ENCODE results near the gene TTC4. TPM values are rescaled to one million over a fixed set of nuclear protein-coding genes. Genes with fewer than 3 reads are reported as not detected.

TTC4 gene
- total RNA-seq, 1 experiment from 2014 or later: 30.8 TPM

- no peak overlapping the region for H2BK120ac ChIP-seq (ENCODE audit: low read depth, low read length, poor library complexity, severe bottlenecking)
- no peak overlapping the region for H3K23ac ChIP-seq (ENCODE audit: insufficient read length, low read depth, low read length)
- no peak overlapping the region for H2BK15ac ChIP-seq (ENCODE audit: low read depth, low read length)
- H3K79me2 ChIP-seq (ENCODE audit: insufficient read depth, low read length): no peaks in the 10 kb centered on the region
- no peaks in the 10 kb centered on the region for H3K4me1 ChIP-seq (ENCODE audit: insufficient read depth, low read length)
- H2BK5ac ChIP-seq (ENCODE audit: insufficient read length, low read length): no peak overlapping the region
- H3K27ac Mint-ChIP-seq: no peak overlapping the region
- no peak overlapping the region for H3K56ac ChIP-seq (ENCODE audit: insufficient read length, low read depth, low read length)
- H4K20me1 ChIP-seq (ENCODE audit: control insufficient read depth, insufficient read depth, insufficient read length): no peaks in the 10 kb centered on the region
- no CpG with 5 or more reads among the region's 11 CpGs for WGBS (ENCODE audit: extremely low coverage, insufficient read length, low lambda C conversion rate)
- H3K27ac ChIP-seq (ENCODE audit: insufficient read length, low read depth, low read length): no peak overlapping the region
- H3T11ph ChIP-seq (ENCODE audit: low read length): no peak overlapping the region
- no peak overlapping the region for H2AK5ac ChIP-seq (ENCODE audit: insufficient read length, low read length)
- no peak for TF ChIP-seq CTCF (conservative IDR thresholded peaks at IDR 0.05)
- H3K9me3 ChIP-seq (ENCODE audit: control insufficient read depth, low read depth, low read length): no peaks in the 10 kb centered on the region
- H3K4me2 ChIP-seq (ENCODE audit: insufficient read depth, insufficient read length, low read length): no peak overlapping the region
- no peak for DNase-seq
- H4K5ac ChIP-seq (ENCODE audit: insufficient read length, low read depth, low read length): no peak overlapping the region
- no peak overlapping the region for H4K91ac ChIP-seq (ENCODE audit: insufficient read length, low read depth, low read length)
- no peaks in the 10 kb centered on the region for H3K79me1 ChIP-seq (ENCODE audit: insufficient read depth, low read depth, low read length, poor library complexity, severe bottlenecking)
- H3K4me1 Mint-ChIP-seq: peaks cover 0 to 3% of the 10 kb centered on the region in 2 experiments; a peak in 1 of 4 replicates
- H2BK12ac ChIP-seq (ENCODE audit: insufficient read length, low read depth, low read length): no peak overlapping the region
- no peak overlapping the region for H3K4ac ChIP-seq (ENCODE audit: low read depth, low read length)
- H3K27me3 ChIP-seq (ENCODE audit: insufficient read depth, low read length): no peaks in the 10 kb centered on the region; the same call in 1 of the 2 replicates
- no peaks in the 10 kb centered on the region for H3K23me2 ChIP-seq (ENCODE audit: insufficient read length, low read depth, low read length, poor library complexity, severe bottlenecking)
- no peak overlapping the region for H3K18ac ChIP-seq (ENCODE audit: insufficient read length, low read depth, low read length)
- no peaks in the 10 kb centered on the region for H3K36me3 Mint-ChIP-seq (ENCODE audit: insufficient read depth in 1 of 3, low read depth in 3 of 3)
- no peak overlapping the region for H3K4me3 Mint-ChIP-seq
- H2BK20ac ChIP-seq (ENCODE audit: low read depth, low read length, poor library complexity, severe bottlenecking): no peak overlapping the region
- no peaks in the 10 kb centered on the region for H3K9me3 Mint-ChIP-seq
- H3K27me3 Mint-ChIP-seq (ENCODE audit: low read depth): peaks cover 20% of the 10 kb centered on the region
- no peak overlapping the region for H4K8ac ChIP-seq (replicated peaks; ENCODE audit: insufficient read length, low read depth, low read length)
- H3K14ac ChIP-seq (ENCODE audit: insufficient read depth, low read length): no peak overlapping the region
- H3K9ac ChIP-seq (ENCODE audit: extremely low read depth, insufficient read length, low read length): no peak overlapping the region
- H2AFZ ChIP-seq (ENCODE audit: low read length): no peak overlapping the region
Observed at GRCh38 chr1:54699936-54700525, 15.6 kb upstream of the TTC4 start.
